AG04450 (cell line): Measurements from ENCODE around the gene CCDC190. TPM values are rescaled to one million over a fixed set of nuclear protein-coding genes. Genes with fewer than 3 reads are reported as not detected.

Experiments used
- CTCF ChIA-PET: fragments of 300-600, 350-600 bp; formaldehyde crosslinking; extraction: SDS; loops from one replicate; lab custom pipeline; 2022; ENCODE audit warnings: antibody characterized with exemption, inconsistent platforms; lab: Charles Lee
- POLR2A ChIA-PET: fragments of 350-600 bp; formaldehyde crosslinking; extraction: SDS; loops from one replicate; lab custom pipeline; 2021; ENCODE audit warnings: antibody characterized with exemption, inconsistent platforms; lab: Yijun Ruan, JAX
- DNase-seq: peaks from one replicate; pipeline ENCODE4 v3.0.0-alpha.2; 2011; ENCODE audit warnings: low read depth, low spot score
- H3K27ac ChIP-seq: one replicate; pipeline ENCODE4 v1.5.1; 2012; ENCODE audit warnings: low read depth, low read length, control low read depth
- H3K27me3 ChIP-seq: one replicate; pipeline ENCODE4 v1.6.0; 2012; ENCODE audit warnings: low read length; ENCODE audit not compliant: control insufficient read depth, insufficient read depth
- H3K4me3 ChIP-seq: 2 replicates; pipeline ENCODE4 v1.5.1; 2011; ENCODE audit warnings: mild to moderate bottlenecking, low read depth, low read length, control low read depth
- H3K9me3 ChIP-seq: 2 replicates; pipeline ENCODE4 v1.5.1; 2012; ENCODE audit warnings: low read length; ENCODE audit not compliant: control insufficient read depth, insufficient read depth
- polyA plus RNA-seq: library from polyadenylated mRNA; depleted of rRNA; stranded (reverse); fragments of >200 nt; gene quantifications from 2 replicates; pipeline ENCODE4 v1.2.3, GENCODE V29; 2011
- TF ChIP-seq, protein P1 (sequence below): IDR thresholded peaks from 2 replicates; pipeline ENCODE4 v1.5.1; 2011; ENCODE audit warnings: low read depth, low read length, control low read depth, inconsistent platforms

CCDC190 gene
- polyA plus RNA-seq, 1 experiment = not detected

DNA sequence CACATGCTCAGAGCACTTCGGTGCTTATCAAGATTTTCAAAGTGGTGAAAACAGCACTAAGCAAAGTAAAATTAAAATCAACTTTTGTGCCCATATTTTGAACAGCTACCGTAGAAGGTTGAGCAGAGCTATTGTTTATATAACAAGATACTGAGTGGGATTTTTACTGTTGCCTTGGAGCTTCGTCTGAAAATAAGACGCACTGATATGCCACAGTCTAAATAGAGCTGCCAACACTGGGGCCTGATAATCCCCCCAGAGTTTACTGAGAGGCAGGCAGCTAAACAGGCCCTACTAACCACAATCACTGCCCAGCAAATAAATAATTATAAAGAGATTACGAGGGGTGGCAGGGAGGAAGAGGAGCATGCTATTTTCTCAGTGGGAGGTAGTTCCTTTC is 650 bp upstream of the CCDC190 start:
- CTCF ChIA-PET = interaction anchor here (1.2 to 6.5 kb wide), 6 partner anchors 8 to 454 kb away, joined by 3 to 76 read pairs (median 15); partner anchors contain the start of gene RGS4
- POLR2A ChIA-PET = interaction anchor here (1.2 kb wide), 1 partner anchor 461 kb away, joined by 3 read pairs; no protein-coding TSS in a partner anchor

DNA sequence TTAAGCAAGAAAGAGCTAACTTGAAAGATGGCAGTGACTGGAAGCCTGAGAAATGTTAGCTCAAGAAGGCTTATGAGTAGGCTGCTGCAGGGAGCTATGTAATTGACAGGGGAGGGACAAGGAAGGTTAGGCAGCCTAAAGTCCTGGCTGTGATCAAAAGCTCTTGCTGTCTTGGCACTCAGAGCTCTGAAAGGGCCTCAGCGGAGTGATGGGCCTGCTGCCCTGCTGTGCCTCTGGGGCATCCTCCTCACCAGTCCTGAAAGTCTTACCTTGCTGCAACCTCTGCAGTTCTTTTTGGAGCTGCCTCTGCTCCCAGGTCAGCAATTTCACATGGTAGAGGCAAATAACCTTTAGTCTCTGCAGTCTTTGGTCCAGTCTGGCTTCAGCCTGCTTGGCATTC is 1.8 kb downstream of the CCDC190 start:
- CTCF ChIA-PET = interaction anchor here (0.9 to 6.5 kb wide), 5 partner anchors 11 to 316 kb away, joined by 3 to 76 read pairs (median 5); partner anchors contain the start of gene RGS4
- no peak for DNase-seq
- TF ChIP-seq, protein P1, sequence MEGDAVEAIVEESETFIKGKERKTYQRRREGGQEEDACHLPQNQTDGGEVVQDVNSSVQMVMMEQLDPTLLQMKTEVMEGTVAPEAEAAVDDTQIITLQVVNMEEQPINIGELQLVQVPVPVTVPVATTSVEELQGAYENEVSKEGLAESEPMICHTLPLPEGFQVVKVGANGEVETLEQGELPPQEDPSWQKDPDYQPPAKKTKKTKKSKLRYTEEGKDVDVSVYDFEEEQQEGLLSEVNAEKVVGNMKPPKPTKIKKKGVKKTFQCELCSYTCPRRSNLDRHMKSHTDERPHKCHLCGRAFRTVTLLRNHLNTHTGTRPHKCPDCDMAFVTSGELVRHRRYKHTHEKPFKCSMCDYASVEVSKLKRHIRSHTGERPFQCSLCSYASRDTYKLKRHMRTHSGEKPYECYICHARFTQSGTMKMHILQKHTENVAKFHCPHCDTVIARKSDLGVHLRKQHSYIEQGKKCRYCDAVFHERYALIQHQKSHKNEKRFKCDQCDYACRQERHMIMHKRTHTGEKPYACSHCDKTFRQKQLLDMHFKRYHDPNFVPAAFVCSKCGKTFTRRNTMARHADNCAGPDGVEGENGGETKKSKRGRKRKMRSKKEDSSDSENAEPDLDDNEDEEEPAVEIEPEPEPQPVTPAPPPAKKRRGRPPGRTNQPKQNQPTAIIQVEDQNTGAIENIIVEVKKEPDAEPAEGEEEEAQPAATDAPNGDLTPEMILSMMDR = no peak
- POLR2A ChIA-PET = interaction anchor here (0.6 kb wide), 1 partner anchor 129 kb away, joined by 6 read pairs; no protein-coding TSS in a partner anchor
- Histone ChIP-seq H3K27me3 (no peaks in the 10 kb centered on the region), H3K27ac (no peak overlapping the region), H3K9me3 (no peaks in the 10 kb centered on the region), H3K4me3 (no peak overlapping the region)

More for the DNA sequence above, 650 bp upstream of the CCDC190 start:
- Histone ChIP-seq H3K27ac (no peak overlapping the region), H3K9me3 (no peaks in the 10 kb centered on the region), H3K27me3 (no peaks in the 10 kb centered on the region), H3K4me3 (no peak overlapping the region)
- no peak for DNase-seq
- TF ChIP-seq, protein P1 = no peak

DNA sequence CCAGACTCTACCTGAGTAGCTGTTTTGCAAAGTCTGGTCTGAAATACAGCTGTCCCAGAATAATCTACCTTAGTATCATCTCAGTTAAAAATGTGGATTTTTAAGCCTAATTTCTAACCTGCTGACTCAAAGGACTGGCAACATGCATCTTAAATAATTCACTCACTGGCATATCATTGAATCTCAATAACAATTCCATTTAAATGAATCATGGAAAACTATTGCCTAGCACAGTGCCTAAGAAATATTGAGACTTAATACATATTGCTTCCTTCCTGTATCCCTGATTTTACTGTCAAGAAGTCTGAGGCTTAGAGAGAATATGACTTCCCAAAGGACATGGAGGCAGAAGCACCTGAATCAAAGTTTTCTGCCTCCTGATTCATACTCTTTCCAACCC is 3.1 kb downstream of the CCDC190 start:
- DNase-seq = no peak
- CTCF ChIA-PET = interaction anchor here (0.6 to 6.5 kb wide), 5 partner anchors 10 to 458 kb away, joined by 3 to 76 read pairs (median 7); no protein-coding TSS in a partner anchor
- Histone ChIP-seq H3K4me3 (no peak overlapping the region), H3K9me3 (no peaks in the 10 kb centered on the region), H3K27ac (no peak overlapping the region), H3K27me3 (no peaks in the 10 kb centered on the region)
- TF ChIP-seq, protein P1 = no peak
- POLR2A ChIA-PET = no interaction called here

DNA sequence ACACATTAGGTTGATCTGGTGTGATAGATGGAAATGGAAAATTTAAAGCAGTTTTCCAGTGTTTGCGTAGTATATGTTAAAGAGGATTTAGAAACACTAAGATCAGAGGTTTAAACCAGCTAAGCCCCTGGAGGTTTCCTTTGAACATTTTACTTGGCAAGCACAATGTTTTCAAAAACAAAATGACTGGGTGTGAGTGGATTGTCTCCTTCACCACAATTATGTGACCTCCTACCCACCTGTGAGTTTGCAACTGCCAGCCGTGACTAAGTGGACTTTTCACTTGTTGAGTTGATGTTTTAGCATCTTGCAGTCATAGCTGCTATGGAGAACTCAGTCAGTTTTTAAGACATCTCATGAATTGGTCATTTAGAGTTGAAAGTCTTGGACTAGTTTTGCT is 4.7 kb downstream of the CCDC190 start:
- TF ChIP-seq, protein P1 = no peak
- peak; percentile 78 for DNase-seq
- POLR2A ChIA-PET = no interaction called here
- Histone ChIP-seq H3K27ac (no peak overlapping the region), H3K27me3 (no peaks in the 10 kb centered on the region), H3K9me3 (no peaks in the 10 kb centered on the region), H3K4me3 (no peak overlapping the region)
- CTCF ChIA-PET = interaction anchor here (1.9 to 6.5 kb wide), 3 partner anchors 8 to 459 kb away, joined by 7 to 76 read pairs (median 14); partner anchors contain the start of gene RGS4

DNA sequence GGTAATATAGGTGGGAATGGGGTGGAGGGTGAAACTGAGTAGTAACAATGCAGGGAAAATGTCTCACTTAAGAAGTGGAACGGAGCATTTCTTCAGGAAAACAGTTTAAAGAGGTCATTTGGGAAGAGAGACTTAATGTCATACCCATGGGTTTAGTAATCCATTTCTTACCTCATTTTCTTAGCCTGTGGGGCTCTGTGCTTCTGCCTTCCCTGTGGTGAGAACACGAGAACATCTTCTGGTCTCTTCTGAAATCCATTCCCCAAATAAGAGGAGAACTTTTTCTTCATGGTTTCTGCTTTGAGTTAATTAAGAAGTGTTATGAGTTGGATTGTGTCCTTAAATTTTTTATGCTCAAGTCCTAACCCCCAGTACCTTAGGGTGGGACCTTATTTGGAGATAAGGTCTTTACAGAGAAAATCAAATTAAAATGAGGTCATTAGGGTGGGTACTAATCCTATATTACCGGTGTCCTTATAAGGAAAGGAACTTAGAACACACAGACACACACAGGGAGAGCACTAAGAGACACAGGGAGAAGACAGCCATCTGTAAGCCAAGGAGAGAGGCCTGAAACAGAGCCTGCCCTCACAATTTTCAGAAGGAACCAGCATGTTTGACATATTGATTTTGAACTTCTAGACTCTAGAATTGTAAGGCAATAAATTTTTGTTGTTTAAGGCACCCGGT is 5.4 kb downstream of the CCDC190 start:
- POLR2A ChIA-PET = no interaction called here
- Histone ChIP-seq H3K27ac (no peak overlapping the region), H3K4me3 (no peak overlapping the region), H3K27me3 (no peaks in the 10 kb centered on the region), H3K9me3 (no peaks in the 10 kb centered on the region)
- no peak for DNase-seq
- CTCF ChIA-PET = interaction anchor here (1.5 to 6.5 kb wide), 8 partner anchors 8 to 503 kb away, joined by 3 to 118 read pairs (median 21); partner anchors contain the start of gene RGS4
- TF ChIP-seq, protein P1 = no peak
